Lower lobe of right lung (tissue), 2 donors: ENCODE data around the gene RBFOX2. TPM values are rescaled to one million over a fixed set of nuclear protein-coding genes. Genes with fewer than 3 reads are reported as not detected.

Experiments used
- ATAC-seq, 2 donors: fragments of 200-7000 bp; cut with Tn5 transposase; one replicate each; pipeline ENCODE4 v1.9.1; 2020 to 2022; ENCODE audit warnings: mild to moderate bottlenecking in 2 of 2, moderate library complexity in 2 of 2
- DNase-seq: peaks from one replicate; pipeline ENCODE4 v3.0.0-alpha.2; 2020
- H3K27ac ChIP-seq: fragments of 200-600 bp; one replicate; pipeline ENCODE4 v1.8.0; 2022
- H3K27me3 ChIP-seq: fragments of 200-600 bp; one replicate; pipeline ENCODE4 v1.8.0; 2022; ENCODE audit warnings: low read depth
- H3K36me3 ChIP-seq: fragments of 200-600 bp; one replicate; pipeline ENCODE4 v1.8.0; 2022; ENCODE audit warnings: mild to moderate bottlenecking
- H3K4me1 ChIP-seq: fragments of 200-600 bp; one replicate; pipeline ENCODE4 v1.8.0; 2022
- H3K4me3 ChIP-seq: fragments of 200-600 bp; one replicate; pipeline ENCODE4 v1.8.0; 2022; ENCODE audit warnings: mild to moderate bottlenecking
- H3K9me3 ChIP-seq: fragments of 200-600 bp; one replicate; pipeline ENCODE4 v1.8.0; 2022
- intact Hi-C: fragments of 100-400 bp; cut with DNase I; formaldehyde crosslinking; loops from one replicate; pipeline ENCODE4 v1.11.0; 2022
- total RNA-seq: library from RNA; stranded (reverse); fragmentation: NEBNext Ultra II Directional; extraction: Animal tissue kit (Norgen Biotek cat#: 25700); gene quantifications from one replicate; pipeline ENCODE4 v1.2.1, GENCODE V29; 2021
- TF ChIP-seq, protein P1 (sequence below): fragments of 200-600 bp; IDR thresholded peaks from one replicate; pipeline ENCODE4 v1.8.0; 2022; ENCODE audit warnings: antibody characterized with exemption, mild to moderate bottlenecking
- donor health status: DM: no; HTN: yes; CAD: no; lungs with severe emphysema.

The RBFOX2 gene
- total RNA-seq, 1 donor from 2014 or later: 50.1 TPM

DNA sequence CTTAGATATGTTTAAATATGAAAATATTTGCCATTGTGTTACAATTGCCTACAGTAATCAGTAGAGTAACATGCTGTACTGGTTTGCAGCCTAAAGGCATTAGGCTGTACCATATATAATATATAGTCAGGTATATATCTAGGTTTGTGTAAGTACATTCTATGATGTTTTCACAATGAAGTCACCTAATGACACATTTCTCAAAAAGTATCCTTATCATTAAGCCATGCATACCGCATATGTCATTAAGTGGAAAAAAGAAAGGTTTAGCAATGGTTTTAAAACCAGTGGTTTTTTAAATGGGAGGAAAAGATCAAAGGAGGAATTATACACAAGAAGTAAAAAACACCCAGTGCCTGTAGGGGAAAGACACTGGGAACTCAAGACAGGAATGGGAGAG lies 122.7 kb downstream of the RBFOX2 start:
- Histone ChIP-seq H3K4me1 (peaks cover 10% of the 10 kb centered on the region), H3K27ac (no peak overlapping the region), H3K9me3 (no peaks in the 10 kb centered on the region), H3K36me3 (no peaks in the 10 kb centered on the region), H3K4me3 (no peak overlapping the region), H3K27me3 (no peaks in the 10 kb centered on the region)
- intact Hi-C loops: no loop called here
- no peak for DNase-seq
- TF ChIP-seq, protein P1, sequence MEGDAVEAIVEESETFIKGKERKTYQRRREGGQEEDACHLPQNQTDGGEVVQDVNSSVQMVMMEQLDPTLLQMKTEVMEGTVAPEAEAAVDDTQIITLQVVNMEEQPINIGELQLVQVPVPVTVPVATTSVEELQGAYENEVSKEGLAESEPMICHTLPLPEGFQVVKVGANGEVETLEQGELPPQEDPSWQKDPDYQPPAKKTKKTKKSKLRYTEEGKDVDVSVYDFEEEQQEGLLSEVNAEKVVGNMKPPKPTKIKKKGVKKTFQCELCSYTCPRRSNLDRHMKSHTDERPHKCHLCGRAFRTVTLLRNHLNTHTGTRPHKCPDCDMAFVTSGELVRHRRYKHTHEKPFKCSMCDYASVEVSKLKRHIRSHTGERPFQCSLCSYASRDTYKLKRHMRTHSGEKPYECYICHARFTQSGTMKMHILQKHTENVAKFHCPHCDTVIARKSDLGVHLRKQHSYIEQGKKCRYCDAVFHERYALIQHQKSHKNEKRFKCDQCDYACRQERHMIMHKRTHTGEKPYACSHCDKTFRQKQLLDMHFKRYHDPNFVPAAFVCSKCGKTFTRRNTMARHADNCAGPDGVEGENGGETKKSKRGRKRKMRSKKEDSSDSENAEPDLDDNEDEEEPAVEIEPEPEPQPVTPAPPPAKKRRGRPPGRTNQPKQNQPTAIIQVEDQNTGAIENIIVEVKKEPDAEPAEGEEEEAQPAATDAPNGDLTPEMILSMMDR: no peak
- ATAC-seq: no peak

DNA sequence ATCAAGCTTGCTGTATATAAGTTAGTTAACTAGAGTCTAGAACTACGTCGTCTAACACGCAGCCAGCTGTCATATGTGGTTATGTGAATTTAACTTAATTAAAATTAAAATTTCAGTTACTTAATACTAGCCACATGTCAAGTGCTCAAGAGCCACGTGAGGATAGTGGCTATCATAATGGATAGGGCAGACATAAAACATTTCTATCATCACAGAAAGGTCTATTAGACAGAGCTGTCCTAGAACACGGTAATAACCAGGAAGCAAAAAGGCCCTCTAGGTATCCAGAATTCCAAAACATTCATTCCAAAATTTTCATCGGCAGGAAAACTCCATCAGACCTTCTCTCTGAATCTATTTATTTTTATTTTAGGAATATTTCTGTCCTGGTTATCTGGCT lies 123.9 kb downstream of the RBFOX2 start:
- H3K9me3 ChIP-seq: no peaks in the 10 kb centered on the region
- H3K27ac ChIP-seq: no peak overlapping the region
- TF ChIP-seq, protein P1: no peak
- DNase-seq (no peak), ATAC-seq (no peak)
- intact Hi-C loops: no loop called here
- no peaks in the 10 kb centered on the region for H3K36me3 ChIP-seq
- H3K4me1 ChIP-seq: peaks cover 14% of the 10 kb centered on the region
- no peak overlapping the region for H3K4me3 ChIP-seq
- H3K27me3 ChIP-seq: no peaks in the 10 kb centered on the region

DNA sequence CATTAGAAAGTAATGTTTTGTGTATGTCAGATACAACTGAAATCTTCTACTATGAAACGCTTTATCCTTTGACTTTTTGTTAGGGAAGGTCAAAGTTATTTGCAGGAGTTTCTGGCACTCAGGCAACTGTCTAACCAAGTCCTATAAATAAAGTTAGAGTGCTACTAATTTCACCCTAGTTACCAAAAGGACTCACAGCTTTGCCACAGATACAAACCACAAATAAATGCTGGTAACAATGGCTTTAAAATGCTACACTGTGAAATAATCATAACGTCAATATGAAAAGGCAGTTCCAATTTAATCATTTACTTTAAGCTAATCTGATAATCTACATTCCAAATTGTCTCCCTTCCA lies 124.3 kb downstream of the RBFOX2 start:
- DNase-seq (no peak), ATAC-seq (no peak)
- no peak overlapping the region for H3K27ac ChIP-seq
- peaks cover 19% of the 10 kb centered on the region for H3K4me1 ChIP-seq
- TF ChIP-seq, protein P1: no peak
- H3K9me3 ChIP-seq: no peaks in the 10 kb centered on the region
- H3K4me3 ChIP-seq: no peak overlapping the region
- H3K27me3 ChIP-seq: no peaks in the 10 kb centered on the region
- no peaks in the 10 kb centered on the region for H3K36me3 ChIP-seq
- intact Hi-C loops: no loop called here

DNA sequence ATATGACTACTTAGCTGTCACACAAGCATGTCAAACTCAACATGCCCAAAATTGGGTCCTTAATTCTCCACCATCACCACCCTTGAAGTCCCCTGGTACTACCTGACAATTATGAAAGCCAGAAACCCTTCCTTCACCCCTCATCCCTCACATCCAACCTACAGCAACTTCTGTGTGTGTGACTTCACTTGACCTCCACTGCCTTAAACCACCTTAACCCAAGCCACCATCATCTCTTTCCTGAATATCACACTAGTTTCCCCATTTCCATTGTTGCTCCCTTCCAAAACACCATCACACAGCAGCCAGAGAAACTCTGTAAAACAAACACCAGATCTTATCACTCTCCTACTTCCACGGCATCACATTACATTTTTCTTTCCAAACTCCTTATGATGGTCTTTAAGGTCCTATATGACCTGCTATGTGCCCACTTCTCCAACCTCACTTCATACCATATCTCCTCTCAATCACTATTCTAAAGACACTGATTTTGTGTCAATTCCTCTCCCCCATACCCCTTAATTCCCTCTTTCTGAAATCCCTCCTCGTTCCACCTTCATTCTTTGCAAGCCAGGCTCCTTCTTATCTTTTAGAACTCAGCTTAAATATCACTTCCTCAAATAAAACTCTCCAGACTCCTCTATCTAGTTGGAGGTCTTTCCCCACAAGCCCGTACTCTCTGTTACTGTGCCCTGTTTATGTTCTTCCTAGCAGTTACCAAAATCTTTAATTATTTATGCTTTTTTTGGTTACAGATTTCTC lies 124.9 kb downstream of the RBFOX2 start:
- ATAC-seq (no peak), DNase-seq (no peak)
- no peaks in the 10 kb centered on the region for H3K9me3 ChIP-seq
- no peaks in the 10 kb centered on the region for H3K27me3 ChIP-seq
- peaks cover 21% of the 10 kb centered on the region for H3K4me1 ChIP-seq
- no peak overlapping the region for H3K27ac ChIP-seq
- H3K36me3 ChIP-seq: no peaks in the 10 kb centered on the region
- TF ChIP-seq, protein P1: no peak
- H3K4me3 ChIP-seq: no peak overlapping the region
- intact Hi-C loops: no loop called here

DNA sequence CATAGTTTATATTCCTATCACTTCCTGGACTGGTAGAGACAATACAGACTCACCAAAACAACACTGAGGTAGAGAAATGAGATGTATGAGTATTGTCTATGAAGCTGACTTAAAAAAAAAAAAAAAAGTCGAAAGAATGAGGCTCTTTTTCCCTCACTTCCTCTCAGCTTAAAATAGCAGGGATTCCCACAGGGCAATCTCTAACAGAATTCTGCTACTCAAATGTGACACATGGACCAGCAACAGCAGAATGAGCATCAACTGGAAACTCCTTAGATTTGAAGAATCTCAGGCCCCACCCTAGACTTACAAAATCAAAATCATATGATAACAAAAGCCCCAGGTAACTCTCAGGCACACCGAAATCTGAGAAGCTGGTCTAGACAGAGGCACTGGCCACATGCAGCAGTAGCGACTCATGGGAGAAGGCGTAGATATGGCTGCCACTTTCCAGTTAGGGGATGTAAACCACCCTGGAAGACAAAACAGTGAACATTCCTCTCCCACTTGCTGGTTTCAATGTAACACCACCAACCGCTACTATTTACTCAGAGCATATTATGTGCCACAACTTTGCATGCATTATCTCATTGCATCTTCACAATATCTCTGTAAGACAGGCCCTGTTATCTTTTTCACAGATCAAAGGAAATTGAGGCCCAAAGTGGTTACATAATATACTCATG lies 128.0 kb downstream of the RBFOX2 start:
- intact Hi-C loops: no loop called here
- Histone ChIP-seq H3K4me1 (peaks cover 24% of the 10 kb centered on the region), H3K27ac (no peak overlapping the region), H3K9me3 (no peaks in the 10 kb centered on the region), H3K27me3 (no peaks in the 10 kb centered on the region), H3K4me3 (no peak overlapping the region), H3K36me3 (no peaks in the 10 kb centered on the region)
- ATAC-seq (no peak), DNase-seq (no peak)
- TF ChIP-seq, protein P1: no peak
